BJ (cell line): ENCODE data around the gene XYLT1. TPM values are rescaled to one million over a fixed set of nuclear protein-coding genes. Genes with fewer than 3 reads are reported as not detected.
"Not testable (repeated sequence)": the region's sequence is repeated elsewhere in the genome, so short reads cannot be mapped to it uniquely, and the experiment has no call there.

ENCODE experiments used
- CTCF ChIA-PET: fragments of 350-600 bp; formaldehyde crosslinking; extraction: SDS; loops from one replicate; lab custom pipeline; 2021; ENCODE audit warnings: antibody characterized with exemption, inconsistent platforms; lab: Yijun Ruan, JAX
- POLR2A ChIA-PET: fragments of 300-600 bp; sonication (Branson Sonifier 250); formaldehyde crosslinking; extraction: SDS; loops from one replicate; lab custom pipeline; 2021; ENCODE audit warnings: antibody characterized with exemption; lab: Charles Lee
- DNase-seq: peaks from one replicate; pipeline ENCODE4 v3.0.0-alpha.2; 2011; ENCODE audit warnings: low read depth
- H3K27me3 ChIP-seq: 2 replicates; pipeline ENCODE4 v1.6.0; 2011; ENCODE audit warnings: low read length; ENCODE audit not compliant: control insufficient read depth, insufficient read depth
- H3K36me3 ChIP-seq: 2 replicates; pipeline ENCODE4 v1.5.1; 2011; ENCODE audit warnings: low read length; ENCODE audit not compliant: control insufficient read depth, insufficient read depth
- H3K4me3 ChIP-seq: 2 replicates; pipeline ENCODE4 v1.5.1; 2011; ENCODE audit warnings: low read depth, mild to moderate bottlenecking, control low read depth, low read length
- polyA plus RNA-seq: library from polyadenylated mRNA; depleted of rRNA; stranded (reverse); fragments of >200 nt; gene quantifications from 2 replicates; pipeline ENCODE4 v1.2.3, GENCODE V29; 2011
- TF ChIP-seq, protein P1 (sequence below): IDR thresholded peaks from 2 replicates; pipeline ENCODE4 v1.5.1; 2011; ENCODE audit warnings: low read depth, mild to moderate bottlenecking, control low read depth, inconsistent platforms, low read length, moderate library complexity; ENCODE audit not compliant: insufficient read depth

XYLT1 gene
- polyA plus RNA-seq, 1 experiment = 15.9 TPM

DNA sequence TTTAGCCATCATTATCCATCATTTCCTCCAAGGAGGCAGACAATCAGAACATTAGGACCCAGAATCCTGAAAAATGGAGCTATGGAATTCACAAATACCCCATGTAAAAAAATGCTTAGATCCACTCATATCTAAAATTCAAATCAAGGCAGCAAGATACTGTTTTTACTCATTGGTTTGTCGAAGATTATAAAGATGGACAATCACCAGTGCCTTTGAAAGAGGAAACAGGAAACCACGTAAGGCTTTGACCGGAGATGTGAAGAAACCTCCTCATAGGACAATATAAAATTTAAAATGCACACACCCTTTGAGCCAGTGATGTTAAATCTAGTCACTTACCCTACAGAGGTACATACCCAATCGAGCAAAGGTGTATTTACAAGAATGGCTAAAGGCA is 130.0 kb downstream of the XYLT1 start:
- no peak overlapping the region for H3K4me3 ChIP-seq
- CTCF ChIA-PET = no interaction called here
- POLR2A ChIA-PET = no interaction called here
- DNase-seq = no peak
- H3K27me3 ChIP-seq = no peaks in the 10 kb centered on the region
- TF ChIP-seq, protein P1, sequence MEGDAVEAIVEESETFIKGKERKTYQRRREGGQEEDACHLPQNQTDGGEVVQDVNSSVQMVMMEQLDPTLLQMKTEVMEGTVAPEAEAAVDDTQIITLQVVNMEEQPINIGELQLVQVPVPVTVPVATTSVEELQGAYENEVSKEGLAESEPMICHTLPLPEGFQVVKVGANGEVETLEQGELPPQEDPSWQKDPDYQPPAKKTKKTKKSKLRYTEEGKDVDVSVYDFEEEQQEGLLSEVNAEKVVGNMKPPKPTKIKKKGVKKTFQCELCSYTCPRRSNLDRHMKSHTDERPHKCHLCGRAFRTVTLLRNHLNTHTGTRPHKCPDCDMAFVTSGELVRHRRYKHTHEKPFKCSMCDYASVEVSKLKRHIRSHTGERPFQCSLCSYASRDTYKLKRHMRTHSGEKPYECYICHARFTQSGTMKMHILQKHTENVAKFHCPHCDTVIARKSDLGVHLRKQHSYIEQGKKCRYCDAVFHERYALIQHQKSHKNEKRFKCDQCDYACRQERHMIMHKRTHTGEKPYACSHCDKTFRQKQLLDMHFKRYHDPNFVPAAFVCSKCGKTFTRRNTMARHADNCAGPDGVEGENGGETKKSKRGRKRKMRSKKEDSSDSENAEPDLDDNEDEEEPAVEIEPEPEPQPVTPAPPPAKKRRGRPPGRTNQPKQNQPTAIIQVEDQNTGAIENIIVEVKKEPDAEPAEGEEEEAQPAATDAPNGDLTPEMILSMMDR = no peak
- H3K36me3 ChIP-seq = no peaks in the 10 kb centered on the region; the same call in 1 of the 2 replicates

DNA sequence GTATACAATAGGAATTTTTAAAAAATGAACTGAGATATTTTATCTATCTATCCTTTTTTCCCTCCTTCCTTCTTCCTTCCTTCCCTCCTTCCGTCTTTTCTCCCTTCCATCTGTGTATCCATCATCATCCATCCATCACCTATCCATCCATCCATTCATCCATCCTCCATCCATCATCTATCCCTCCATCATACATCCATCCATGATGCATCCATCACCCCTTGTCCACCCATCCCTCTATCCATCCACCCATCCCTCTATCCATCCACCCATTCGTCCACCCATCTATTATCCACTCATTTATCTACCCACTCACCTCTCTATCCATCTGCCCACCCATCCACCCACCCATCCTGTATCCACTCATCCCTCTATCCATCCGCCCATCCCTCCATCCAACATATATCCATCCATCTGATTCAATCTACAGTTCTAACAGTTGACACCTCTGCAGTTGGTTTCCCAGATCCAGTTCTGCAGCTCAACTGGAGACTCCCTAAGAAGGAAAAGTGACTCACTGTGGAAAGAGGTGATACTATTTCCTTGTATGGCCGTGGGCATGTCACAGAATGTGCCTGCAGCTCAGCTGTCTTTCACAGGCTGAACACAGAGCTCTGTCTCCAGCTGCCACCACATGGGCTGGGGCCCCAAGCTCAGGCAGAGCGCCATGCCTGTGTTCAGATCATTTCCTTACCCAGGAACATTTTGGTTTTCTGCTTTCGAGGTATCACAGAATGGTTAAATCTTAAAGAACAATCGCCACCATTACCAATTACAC is 130.8 kb downstream of the XYLT1 start:
- H3K4me3 ChIP-seq = no peak overlapping the region
- TF ChIP-seq, protein P1 = no peak
- no peaks in the 10 kb centered on the region for H3K27me3 ChIP-seq
- H3K36me3 ChIP-seq = no peaks in the 10 kb centered on the region; the same call in 1 of the 2 replicates
- ChIA-PET CTCF (no interaction called here), POLR2A (no interaction called here)
- DNase-seq = no peak

DNA sequence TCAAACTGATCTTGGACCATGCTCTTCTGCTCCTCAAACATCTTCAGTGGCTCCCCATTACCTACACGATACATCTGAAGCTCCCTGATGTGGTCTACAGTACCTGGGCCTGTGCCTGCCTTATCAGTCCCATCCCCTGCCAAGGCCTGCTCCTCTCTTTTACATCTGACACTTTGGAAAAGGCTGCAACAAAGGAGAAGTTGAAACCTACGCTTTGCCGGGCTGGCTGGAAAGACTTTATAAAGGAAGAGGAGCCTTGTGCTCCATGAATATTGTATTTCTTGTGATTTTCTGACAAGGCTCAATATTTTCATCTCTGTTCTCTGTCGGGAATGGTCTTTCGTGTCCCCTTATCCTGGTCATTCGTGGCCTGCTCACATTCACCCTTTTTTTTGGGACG is 132.5 kb downstream of the XYLT1 start:
- TF ChIP-seq, protein P1 = no peak
- CTCF ChIA-PET = no interaction called here
- Histone ChIP-seq H3K27me3 (no peaks in the 10 kb centered on the region), H3K4me3 (no peak overlapping the region), H3K36me3 (no peaks in the 10 kb centered on the region; the same call in 1 of the 2 replicates)
- DNase-seq = no peak
- POLR2A ChIA-PET = no interaction called here

DNA sequence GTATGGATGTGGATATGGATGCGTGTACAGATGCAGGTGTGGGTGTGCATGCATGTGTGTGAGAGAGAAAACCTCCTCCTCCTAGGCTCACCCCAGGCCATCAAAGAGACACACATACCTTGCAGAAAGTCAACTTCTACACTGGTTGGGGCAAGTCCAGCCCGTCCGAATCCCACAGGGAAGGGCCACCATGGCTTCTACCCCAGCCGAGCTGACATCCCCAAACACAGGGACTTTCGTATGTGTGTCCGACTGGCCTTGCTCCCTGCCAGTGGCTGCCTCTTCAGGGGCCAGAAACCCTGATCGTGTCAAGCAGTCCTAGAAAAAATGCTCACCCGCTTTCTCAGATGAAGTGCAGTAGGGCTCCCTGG is 134.2 kb downstream of the XYLT1 start:
- no peaks in the 10 kb centered on the region; the same call in 1 of the 2 replicates for H3K36me3 ChIP-seq
- H3K27me3 ChIP-seq = no peaks in the 10 kb centered on the region
- POLR2A ChIA-PET = no interaction called here
- no peak overlapping the region for H3K4me3 ChIP-seq
- TF ChIP-seq, protein P1 = no peak
- DNase-seq = no peak
- CTCF ChIA-PET = no interaction called here

DNA sequence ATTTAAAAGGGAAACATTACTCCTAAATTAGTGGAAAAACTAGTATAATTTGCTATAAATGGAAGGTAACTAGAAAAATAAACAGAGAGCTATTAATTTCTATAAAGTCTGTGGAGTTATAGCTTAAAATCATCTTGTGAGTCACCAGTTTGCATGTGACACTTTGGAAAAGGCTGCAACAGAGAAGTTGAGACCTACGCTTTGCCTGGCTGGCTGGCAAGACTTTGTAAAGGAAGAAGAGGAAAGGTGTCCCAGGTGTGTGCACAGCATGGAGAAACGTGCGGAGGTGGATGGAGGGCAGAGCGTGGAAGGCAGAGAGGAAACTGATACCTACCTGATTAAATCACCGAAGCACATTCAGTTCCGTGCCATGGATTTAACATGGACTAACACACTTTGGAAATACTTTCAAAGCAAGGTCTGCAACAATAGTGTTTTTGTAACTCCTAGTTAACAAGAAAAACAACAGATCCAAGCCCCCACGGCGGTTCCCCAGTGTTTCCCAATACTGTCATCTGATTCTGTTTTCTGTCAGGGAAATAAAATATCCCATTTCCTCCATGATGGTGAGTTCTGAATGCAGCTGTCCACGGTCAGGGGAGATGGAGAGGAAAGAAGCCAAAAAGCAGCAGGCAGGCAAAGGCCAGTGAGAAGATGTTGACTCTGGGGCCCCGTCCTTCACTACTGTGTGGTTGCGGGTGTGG is 134.8 kb downstream of the XYLT1 start:
- Histone ChIP-seq H3K27me3 (no peaks in the 10 kb centered on the region), H3K4me3 (no peak overlapping the region), H3K36me3 (no peaks in the 10 kb centered on the region; the same call in 1 of the 2 replicates)
- POLR2A ChIA-PET = no interaction called here
- CTCF ChIA-PET = no interaction called here
- no peak for DNase-seq
- TF ChIP-seq, protein P1 = no peak

- H3K4me3 ChIP-seq, POLR2A ChIA-PET, CTCF ChIA-PET: not testable (repeated sequence)
Observed at GRCh38 chr16:17335406-17335805, 135.4 kb downstream of the XYLT1 start.

More at GRCh38 chr16:17335406-17335805, 135.4 kb downstream of the XYLT1 start:
- H3K36me3 ChIP-seq, H3K27me3 ChIP-seq, DNase-seq: not testable (repeated sequence)
